Astrocyte of the cerebellum (primary cell): ENCODE data around the gene PRDM16.

Experiments used
- DNase-seq: peaks from one replicate; pipeline ENCODE4 v3.0.0-alpha.2; 2011; ENCODE audit warnings: low read depth
- H3K4me3 ChIP-seq: 2 replicates; pipeline ENCODE4 v1.5.1; 2011; ENCODE audit warnings: mild to moderate bottlenecking, low read depth, low read length, moderate library complexity
- CTCF ChIP-seq: IDR thresholded peaks from 2 replicates; pipeline ENCODE4 v1.5.1; 2012; ENCODE audit warnings: low read length, low read depth, moderate library complexity, mild to moderate bottlenecking; ENCODE audit errors: missing control alignments
- in situ Hi-C: cut with HindIII; loops from 2 replicates; pipeline ENCODE4 v1.10.0; 2017; ENCODE audit warnings: low sequenced_read_pairs

PRDM16 gene

DNA sequence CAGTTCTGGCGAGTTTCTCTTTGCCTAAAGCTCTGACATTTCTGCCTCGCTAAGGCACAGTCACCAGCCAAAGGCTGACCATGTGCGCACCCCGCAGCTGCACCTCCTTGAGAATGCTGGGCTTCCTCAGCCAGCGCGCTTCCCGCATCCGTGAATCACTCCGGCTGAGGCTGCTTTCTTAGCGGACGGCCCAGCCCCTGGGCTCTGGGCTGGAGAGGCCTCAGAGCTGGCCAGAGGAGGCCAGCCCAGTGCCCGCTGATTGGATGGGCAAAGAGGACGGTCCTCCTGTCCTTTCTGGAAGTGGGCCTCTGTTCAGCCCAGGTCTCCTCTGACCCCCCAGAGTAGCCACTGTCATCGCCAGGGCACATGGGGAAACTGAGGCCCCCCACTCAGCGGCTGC lies 56.1 kb downstream of the PRDM16 start:
- in situ Hi-C loops: no loop called here
- TF ChIP-seq CTCF: no peak
- no peak overlapping the region for H3K4me3 ChIP-seq
- DNase-seq: no peak

- no peak for TF ChIP-seq CTCF
- H3K4me3 ChIP-seq: no peak overlapping the region
- DNase-seq: no peak
- in situ Hi-C loops: no loop called here
Measured at GRCh38 chr1:3125546-3126368, 56.8 kb downstream of the PRDM16 start.

GRCh38 chr1:3126756-3127678 lies 58.0 kb downstream of the PRDM16 start:
- no peak for TF ChIP-seq CTCF
- DNase-seq: no peak
- no peak overlapping the region for H3K4me3 ChIP-seq
- in situ Hi-C loops: no loop called here

DNA sequence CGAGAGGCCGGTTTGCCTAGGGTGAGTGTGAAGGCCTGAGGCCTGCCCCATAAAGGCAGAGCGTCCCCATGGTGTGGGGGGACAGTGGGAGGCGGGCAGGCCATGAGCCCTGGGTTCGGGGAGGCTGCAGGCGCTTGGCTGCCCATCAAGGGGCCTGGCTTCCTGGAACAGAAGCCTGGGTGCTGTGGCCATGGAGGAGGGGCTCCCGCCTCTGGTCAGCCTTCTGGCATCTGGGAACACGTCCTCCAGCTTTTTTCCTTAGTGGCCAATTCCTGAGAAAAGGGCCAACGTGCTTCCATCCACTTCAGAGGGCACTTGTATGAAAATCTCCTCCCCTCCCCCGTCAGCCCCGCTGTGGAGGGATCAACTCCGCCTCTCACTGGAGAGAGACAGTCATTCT lies 58.7 kb downstream of the PRDM16 start:
- H3K4me3 ChIP-seq: no peak overlapping the region
- DNase-seq: no peak
- no peak for TF ChIP-seq CTCF
- in situ Hi-C loops: no loop called here

DNA sequence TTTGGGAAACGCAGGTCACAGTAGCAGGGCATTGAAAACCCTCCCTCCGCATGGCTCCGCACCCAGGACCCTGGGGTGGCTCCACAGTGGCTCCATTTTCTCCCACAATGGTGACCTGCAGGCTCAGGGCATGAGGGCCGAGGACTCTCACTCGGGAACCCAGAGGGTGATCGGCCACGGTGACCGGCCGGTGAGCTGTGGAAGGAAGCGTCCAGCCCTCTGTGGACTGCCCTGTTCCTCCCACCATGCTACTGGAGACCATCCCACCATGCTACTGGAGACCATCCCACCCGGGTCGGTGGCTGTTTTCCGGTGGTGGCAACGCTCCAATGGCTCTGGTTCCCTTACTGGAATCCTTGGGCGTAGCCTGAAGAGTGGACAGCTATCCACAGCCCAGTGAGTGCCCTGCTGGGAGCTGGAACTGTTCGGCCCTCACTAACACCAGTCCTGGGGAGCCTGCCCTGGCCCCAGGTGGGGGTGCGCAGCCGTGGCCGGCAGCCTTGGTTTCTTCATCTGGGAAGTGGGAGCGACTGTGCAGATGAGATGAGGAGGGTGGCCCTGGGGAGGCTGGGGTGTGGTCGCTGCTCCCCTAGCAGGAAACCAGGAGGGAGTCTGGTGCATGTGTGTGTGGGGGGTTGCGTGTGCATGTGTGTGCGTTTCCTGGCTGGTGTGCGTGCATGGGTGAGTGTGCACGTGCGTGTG lies 59.6 kb downstream of the PRDM16 start:
- no peak overlapping the region for H3K4me3 ChIP-seq
- no peak for DNase-seq
- in situ Hi-C loops: no loop called here
- TF ChIP-seq CTCF: no peak

- DNase-seq: no peak
- TF ChIP-seq CTCF: no peak
- H3K4me3 ChIP-seq: no peak overlapping the region
- in situ Hi-C loops: no loop called here
Measured at GRCh38 chr1:3129133-3129490, 60.1 kb downstream of the PRDM16 start.
